NCI-H2107 treated with DMSO at 0.1 percent for 48 hours (cell line): Measurements from ENCODE around the gene ALPG.
"Not testable (repeated sequence)": the region's sequence is repeated elsewhere in the genome, so short reads cannot be mapped to it uniquely, and the experiment has no call there.

Experiments
- DNase-seq: peaks from one replicate; lab custom pipeline; 2025; ENCODE audit not compliant: unreplicated experiment; lab: John Stamatoyannopoulos, UW

ALPG gene

GRCh38 chr2:232395586-232395985 is 11.1 kb upstream of the ALPG start:
- DNase-seq = no peak

- DNase-seq = no peak
Measured at GRCh38 chr2:232396683-232397082, 10.0 kb upstream of the ALPG start.

- no peak for DNase-seq
Measured at GRCh38 chr2:232398293-232399034, 8.2 kb upstream of the ALPG start.

DNA sequence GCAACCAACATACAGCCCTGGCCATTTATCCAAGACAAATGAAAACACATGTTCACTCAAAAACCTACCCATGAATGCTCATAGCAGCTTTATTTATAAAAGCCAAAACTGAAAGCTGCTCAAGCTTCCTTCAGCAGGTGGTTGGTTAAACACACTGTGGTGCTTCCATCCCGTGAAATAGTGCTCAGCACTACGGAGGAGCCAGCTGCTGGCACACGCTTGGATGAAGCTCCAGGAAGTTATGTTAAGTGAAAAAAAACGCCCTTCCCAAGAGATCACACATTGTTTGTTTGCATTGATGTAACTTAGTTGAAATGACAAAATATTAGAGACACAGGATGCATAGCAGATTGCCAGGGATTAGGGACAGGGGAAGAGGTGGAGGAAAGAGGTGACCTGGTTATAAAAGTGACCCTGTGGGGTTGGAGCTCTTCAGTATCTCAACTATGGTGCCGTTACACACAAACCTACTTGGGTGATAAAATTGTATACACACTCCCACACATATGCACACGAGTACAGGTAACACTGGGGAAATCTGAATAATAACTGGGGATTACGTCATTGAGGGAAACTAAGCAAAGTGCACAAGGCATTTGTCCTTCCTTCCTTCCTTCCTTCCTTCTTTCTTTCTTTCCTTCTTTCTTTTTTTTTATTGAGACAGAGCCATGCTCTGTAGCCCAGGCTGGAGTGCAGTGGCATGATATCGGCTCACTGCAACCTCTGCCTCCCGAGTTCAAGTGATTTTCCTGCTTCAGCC is 6.2 kb upstream of the ALPG start:
- peak; percentile 16 for DNase-seq

DNA sequence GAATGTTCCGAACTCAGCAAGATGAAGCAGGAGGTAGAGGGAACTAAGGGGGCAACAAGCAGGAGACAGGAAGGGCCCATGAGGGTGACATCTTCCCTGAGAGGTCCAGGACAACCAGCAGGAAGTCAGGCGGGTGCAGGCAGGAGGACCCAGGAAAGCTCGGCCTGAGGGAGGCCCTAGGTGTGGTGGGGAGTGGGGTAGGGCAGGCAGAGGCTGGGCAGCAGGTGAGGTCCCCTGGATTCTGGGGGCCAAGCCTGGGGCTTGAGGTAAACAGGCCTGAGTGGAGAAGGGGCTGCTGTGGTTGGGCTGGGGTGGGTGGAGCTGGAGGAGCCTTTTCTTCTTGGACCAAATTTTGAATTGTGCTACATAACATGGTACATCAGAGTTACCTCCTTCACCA is 4.1 kb upstream of the ALPG start:
- no peak for DNase-seq

- DNase-seq = no peak
Measured at GRCh38 chr2:232405943-232406510, 617 bp upstream of the ALPG start.

DNA sequence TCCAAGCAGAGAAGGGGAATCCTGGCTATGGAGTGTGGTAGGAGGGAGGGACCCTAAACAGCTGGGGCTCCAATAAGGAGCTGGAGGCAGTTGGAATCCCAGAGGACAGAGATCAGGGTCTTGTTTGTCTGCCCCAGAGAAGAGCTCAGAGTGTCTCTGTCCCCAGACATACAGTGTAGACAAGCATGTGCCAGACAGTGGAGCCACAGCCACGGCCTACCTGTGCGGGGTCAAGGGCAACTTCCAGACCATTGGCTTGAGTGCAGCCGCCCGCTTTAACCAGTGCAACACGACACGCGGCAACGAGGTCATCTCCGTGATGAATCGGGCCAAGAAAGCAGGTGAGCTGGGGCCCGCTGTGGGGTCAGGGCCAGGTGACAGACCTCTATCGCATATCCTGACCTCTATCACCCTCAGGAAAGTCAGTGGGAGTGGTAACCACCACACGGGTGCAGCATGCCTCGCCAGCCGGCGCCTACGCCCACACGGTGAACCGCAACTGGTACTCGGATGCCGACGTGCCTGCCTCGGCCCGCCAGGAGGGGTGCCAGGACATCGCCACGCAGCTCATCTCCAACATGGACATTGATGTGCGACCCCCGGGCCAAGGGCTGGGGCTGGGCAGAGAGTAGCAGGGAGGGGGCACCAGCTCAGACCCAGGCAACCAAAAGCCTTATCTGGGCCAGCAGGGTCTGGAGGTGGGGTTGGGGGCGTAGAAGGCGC is 945 bp downstream of the ALPG start:
- DNase-seq = not testable (repeated sequence)

DNA sequence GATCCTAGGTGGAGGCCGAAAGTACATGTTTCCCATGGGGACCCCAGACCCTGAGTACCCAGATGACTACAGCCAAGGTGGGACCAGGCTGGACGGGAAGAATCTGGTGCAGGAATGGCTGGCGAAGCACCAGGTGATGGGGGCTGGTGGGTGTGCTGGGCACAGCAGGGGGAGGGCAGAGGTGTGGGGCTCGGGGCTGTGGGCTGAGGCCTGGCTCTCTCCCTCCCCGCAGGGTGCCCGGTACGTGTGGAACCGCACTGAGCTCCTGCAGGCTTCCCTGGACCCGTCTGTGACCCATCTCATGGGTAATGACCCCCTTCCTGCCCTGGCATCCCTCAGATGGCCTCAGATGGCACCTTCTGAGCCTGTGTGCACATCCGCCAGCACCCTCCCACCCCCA is 1.6 kb downstream of the ALPG start:
- DNase-seq = not testable (repeated sequence)

- DNase-seq = not testable (repeated sequence)
Measured at GRCh38 chr2:232409617-232410016, 3.0 kb downstream of the ALPG start.

- DNase-seq = no peak
Measured at GRCh38 chr2:232410238-232410900, 3.7 kb downstream of the ALPG start.

DNA sequence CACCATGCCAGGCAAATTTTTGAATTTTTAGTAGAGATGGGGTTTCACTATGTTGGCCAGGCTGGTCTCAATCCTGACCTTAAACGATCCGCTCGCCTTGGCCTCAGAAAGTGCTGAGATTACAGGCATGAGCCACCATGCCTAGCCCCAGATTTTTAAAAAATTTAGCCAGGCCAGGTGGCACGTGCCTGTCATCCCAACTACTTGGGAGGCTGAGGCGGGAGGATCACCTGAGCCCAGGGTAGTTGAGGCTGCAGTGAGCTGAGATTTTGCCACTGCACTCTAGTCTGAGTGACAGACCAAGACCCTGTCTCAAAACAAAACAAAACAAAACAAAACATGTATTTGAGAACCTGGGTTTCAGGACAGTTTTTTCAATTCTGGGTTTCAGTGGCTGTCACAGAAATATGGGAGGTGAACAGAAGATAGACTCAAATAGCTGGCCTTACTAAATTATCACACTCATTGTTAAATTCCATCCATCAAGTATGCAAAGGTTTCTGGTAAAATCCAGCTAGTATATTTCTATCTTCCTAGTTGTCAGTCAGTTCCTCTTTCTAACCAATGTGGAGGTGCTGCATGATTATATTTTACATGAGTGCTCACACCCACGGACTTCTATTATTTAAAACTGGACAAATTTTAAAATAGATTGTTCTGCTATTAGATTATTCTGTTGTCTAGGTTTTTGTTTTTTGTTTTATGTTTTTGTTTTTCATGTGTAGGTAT is 5.4 kb downstream of the ALPG start:
- DNase-seq = no peak

GRCh38 chr2:232412986-232413385 is 6.3 kb downstream of the ALPG start:
- no peak for DNase-seq

- DNase-seq = no peak
Measured at GRCh38 chr2:232415138-232415690, 8.6 kb downstream of the ALPG start.

DNA sequence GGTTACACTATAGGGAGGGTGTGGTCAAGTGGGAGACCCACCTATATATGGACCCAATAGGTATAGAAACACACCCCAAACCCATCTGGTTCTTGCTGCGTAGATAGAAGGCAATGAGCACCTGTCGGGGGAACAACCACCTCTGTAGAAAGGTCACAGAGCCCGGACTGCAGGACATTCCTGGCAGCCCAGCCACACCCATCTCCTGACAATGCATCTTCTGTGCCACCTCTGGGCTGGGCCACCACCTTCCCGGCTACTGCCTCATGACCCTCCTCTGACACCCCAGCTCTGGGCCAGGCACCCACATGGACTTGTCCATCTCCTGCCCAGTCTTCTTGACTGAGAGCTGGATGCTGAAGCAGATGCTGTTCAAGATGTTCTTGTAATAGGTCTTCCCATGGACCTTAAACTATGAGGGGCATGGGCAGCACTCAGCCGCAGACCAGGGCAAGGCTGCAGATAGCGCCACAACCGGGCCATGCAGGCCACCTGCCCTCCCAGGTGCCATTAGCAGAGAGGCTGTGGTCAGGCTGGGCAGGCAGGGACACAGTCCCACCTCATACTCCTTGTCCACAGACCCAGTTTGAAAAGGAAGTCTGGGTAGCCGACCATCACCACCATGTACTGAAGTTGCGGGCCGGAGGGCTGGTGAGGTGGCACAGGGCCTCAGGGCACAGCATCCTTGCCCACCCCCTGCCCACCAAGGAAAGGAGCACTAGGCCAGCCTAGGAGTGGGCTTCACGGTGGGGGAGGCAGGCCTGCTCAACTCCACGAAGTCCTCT is 9.3 kb downstream of the ALPG start:
- no peak for DNase-seq

- no peak for DNase-seq
Measured at GRCh38 chr2:232416521-232417470, 10.2 kb downstream of the ALPG start.

- DNase-seq = no peak
Measured at GRCh38 chr2:232417489-232417888, 10.8 kb downstream of the ALPG start.

- no peak for DNase-seq
Measured at GRCh38 chr2:232418056-232418455, 11.4 kb downstream of the ALPG start.
